DOHH2 (cell line): Measurements from ENCODE around the gene S100A11.

ENCODE experiments used
- EZH2phosphoT487 ChIP-seq: fragments of 200-600 bp; sonication (generic); IDR thresholded peaks from 2 replicates; pipeline ENCODE4 v1.6.1; 2017; ENCODE audit warnings: borderline replicate concordance, mild to moderate bottlenecking, antibody characterized with exemption, low read length, moderate library complexity, mixed read lengths
- TF ChIP-seq, protein P1 (sequence below): fragments of 200-600 bp; sonication (generic); IDR thresholded peaks from one replicate; pipeline ENCODE4 v1.5.1; 2014; ENCODE audit warnings: antibody characterized with exemption, mild to moderate bottlenecking, low read depth, low read length; ENCODE audit not compliant: poor library complexity, severe bottlenecking

GRCh38 chr1:152035539-152036266 is 1.1 kb downstream of the S100A11 start:
- TF ChIP-seq, protein P1, sequence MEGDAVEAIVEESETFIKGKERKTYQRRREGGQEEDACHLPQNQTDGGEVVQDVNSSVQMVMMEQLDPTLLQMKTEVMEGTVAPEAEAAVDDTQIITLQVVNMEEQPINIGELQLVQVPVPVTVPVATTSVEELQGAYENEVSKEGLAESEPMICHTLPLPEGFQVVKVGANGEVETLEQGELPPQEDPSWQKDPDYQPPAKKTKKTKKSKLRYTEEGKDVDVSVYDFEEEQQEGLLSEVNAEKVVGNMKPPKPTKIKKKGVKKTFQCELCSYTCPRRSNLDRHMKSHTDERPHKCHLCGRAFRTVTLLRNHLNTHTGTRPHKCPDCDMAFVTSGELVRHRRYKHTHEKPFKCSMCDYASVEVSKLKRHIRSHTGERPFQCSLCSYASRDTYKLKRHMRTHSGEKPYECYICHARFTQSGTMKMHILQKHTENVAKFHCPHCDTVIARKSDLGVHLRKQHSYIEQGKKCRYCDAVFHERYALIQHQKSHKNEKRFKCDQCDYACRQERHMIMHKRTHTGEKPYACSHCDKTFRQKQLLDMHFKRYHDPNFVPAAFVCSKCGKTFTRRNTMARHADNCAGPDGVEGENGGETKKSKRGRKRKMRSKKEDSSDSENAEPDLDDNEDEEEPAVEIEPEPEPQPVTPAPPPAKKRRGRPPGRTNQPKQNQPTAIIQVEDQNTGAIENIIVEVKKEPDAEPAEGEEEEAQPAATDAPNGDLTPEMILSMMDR: no peak
- TF ChIP-seq EZH2phosphoT487: no peak
